ENCODE data around the gene ACKR3.

ACKR3 gene

DNA sequence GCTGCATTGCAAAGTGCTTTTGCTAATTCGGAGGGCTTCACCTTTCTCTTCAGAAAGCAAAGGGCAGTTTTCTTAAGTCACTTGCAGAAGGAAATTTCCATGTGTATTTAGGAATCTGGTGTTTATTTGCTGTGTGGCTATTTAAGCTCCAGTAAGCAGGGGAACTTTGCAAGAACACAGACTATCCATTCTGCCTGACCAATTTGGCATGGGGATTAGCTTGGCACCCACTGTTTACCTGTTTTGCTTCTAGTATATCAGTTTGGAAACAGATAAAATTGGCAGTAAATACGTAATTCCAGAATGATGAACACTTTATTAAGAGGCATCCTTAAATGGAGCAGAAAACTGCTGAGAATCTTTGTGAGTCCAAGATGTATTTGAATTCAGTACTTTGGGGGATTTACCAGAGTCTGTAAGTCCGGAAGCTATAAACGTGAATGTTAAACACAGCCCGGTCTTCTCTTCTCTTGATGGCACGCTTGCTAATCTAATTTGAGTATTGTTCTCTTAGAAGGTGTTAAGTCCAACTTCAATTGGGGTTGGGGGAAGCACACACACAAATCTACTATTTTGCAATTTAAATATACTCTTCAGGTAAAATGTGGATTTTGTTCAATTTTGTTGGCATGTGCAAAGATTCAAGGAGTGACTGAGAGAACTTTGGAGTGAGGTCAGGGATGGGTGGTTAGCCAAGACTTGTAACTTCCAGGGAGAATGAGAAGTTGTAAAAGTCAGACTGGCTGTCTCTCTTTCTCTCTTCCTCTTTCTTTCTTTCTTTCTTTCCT, 650 bp downstream of the ACKR3 start:
- no peak for FAIRE-seq

DNA sequence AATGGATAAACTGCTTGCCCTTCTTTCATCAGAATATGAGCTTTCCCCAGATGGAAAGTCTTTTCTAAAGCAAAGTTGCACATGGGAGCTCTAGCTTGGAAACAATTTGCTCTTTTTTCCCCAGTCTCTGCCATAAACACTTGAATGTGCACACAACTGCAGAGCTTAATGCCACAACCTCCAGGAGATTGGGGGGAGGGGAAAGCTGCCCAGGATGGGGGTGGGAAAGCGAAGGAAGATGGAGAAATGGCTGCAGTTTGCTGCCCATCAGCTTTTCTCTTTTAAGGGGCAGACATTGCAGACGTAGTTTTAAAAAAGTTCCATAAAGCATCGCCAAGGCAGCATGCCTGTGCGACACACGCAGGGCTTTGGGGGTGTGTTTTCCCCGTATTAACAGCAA, 1.5 kb downstream of the ACKR3 start:
- no peak for FAIRE-seq

DNA sequence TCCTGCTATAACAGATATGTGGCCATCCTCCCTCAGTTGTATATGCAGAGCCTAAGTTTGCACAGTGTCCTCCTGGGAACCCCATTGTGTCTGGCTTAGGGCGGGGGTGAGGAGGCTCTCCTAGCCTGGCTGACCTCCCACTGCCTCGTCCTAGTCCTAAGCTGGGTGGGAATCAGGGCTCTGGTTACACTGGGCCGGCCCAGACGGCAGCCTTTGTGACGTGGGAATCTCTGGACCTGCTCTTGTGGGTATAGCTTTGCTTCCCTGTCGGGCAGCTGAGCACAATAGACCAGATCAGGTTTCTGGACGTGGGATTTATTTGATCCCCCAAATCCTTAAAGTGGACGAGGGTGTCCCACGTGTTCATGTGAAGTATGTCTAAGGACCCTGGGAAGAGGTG, 2.9 kb downstream of the ACKR3 start:
- no peak for FAIRE-seq

DNA sequence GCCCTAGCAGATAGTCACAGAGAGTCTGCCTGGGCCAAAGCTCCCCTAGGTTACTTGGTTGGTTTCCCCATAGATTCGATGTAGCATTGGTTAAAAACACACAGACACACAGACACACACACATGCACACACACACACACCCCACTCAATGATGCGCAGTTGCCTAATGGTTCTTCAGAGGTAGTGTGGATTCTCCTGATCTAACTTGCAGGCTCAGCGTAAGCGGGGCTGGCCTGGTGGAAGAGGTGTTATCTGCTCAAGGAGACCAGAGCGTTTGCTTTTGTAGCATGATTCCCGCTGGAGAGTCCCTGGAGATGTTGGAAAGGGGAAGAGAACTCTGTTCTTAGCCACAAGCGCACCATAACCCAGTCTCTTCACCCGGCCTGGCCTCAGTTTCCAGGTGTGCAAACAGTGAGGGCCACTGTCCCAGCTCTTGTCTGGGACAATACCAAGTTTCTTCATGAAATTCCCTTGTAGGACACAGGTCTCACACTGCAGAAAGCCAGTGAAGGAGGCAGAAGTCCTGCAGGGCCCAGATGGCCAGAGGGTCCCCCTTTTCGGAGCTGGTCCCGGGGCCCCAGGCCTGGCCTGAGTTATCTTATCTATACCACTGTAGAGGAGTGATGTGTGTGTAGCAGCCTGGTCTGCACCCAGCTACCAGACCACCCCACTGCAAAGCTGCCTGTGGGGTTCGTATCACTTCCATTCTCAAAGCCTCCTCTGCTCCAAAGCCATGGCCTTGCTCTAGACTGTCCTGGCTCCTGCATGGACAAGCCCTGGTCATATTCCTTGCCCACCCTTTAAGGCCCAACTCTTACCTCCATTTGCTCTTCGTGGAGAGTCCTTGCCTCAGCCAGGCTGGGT, 3.7 kb downstream of the ACKR3 start:
- FAIRE-seq = no peak

DNA sequence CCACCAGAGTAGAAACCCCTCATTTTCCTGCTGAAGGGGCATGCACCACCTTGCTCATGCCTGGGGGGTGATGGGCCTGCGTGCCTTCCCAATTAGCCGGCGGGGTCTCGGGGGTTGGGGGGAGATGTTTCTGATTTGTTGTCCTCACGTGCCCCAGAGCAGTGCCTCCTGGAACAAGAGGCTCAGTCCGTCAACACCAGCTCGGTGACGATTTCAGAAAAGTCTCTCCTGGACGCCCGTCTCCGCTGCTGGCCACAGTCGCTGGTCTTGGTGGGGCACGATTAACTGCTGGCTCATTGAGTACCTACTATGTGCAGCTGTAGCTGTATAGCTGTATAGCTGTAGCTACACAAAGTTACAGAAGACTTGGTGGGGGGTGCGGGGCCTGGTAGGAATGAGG, 4.4 kb downstream of the ACKR3 start:
- FAIRE-seq = no peak

DNA sequence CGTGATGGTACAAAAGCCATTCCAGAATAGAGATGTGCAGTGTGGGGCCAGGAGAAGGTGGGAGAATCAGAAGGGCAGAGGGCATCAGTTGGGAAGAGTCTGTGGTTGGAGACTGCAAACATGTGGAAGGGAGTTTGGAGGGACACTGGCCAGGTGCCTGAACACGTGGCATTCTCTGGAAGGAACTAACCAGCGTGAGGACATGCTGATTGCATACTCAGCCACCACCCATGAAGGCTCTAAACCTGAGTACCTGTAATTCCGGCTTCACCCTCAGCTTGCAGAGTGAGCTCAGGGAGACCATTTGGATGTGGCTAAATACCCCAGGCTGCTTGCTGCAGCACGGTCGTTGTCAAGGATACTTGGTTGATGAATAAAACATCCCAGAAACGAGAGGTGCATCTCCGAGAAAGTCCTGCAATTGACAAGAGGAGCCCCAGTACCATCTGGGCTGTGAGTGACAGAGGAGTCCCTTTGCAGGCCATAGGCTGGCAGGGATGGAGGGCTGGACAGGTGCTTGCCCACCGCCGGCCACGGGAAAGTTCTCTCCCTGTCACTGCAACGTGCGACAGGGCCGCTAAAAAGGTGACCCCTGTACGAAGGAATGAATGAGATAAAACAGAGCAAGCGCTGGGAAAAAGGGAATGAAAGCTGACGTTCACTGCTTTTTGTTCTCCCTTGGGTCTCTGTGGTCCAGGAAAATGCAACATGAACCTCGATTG, 5.0 kb downstream of the ACKR3 start:
- FAIRE-seq = no peak

DNA sequence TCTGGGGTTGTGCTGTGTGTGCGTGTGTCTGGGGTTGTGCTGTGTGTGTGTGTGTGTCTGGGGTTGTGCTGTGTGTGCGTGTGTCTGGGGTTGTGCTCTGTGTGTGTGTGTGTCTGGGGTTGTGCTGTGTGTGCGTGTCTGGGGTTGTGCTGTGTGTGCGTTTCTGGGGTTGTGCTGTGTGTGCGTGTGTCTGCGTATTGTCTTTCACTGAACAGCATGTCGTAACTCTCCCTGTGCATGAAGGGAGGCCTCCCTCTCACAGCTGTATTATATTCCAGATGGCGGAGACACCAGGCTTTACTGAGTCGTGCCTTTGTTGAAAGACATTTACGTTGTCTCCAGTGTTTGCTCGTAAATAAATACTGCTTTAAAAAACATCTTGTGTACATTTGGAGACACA, 5.9 kb downstream of the ACKR3 start:
- FAIRE-seq = no peak

DNA sequence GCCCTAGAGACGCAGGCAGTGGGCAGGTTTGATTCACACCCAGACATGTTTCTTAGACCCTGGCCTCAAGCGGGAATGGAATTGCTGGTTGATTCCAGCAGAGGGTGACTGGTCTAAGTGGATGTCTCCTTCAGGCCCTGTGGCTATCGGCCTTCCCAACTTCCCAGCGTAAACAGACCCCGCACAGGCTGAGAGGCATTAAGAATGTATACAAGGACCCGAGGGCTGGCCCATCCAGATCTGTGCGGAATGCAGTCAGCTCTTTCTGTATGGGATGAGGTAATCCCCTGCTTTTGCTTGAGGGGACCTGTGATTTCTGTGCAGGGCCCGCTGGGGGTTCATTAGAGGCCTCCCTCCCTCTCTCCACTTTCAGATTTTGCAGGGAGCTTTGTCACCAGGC, 6.5 kb downstream of the ACKR3 start:
- no peak for FAIRE-seq

DNA sequence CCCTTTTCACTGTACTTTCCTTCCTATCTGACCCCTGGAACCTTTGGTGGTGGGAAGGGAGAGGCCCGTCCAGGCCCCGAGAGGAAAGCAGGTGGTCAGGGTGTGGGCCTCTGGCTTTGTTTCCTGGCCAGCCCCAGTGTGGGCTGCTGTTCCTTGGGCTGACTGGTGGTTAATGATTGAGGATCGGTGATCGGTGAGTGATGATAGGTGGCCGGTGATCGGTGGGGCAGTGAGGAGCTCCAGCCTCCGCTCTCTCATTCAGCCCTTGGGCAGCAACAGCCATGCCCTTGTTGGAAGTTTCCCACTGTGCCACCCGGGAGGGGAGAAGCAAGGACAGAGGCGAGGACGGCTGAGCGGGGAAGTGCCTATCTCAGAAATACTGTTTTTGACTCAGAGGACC, 7.3 kb downstream of the ACKR3 start:
- FAIRE-seq = no peak

DNA sequence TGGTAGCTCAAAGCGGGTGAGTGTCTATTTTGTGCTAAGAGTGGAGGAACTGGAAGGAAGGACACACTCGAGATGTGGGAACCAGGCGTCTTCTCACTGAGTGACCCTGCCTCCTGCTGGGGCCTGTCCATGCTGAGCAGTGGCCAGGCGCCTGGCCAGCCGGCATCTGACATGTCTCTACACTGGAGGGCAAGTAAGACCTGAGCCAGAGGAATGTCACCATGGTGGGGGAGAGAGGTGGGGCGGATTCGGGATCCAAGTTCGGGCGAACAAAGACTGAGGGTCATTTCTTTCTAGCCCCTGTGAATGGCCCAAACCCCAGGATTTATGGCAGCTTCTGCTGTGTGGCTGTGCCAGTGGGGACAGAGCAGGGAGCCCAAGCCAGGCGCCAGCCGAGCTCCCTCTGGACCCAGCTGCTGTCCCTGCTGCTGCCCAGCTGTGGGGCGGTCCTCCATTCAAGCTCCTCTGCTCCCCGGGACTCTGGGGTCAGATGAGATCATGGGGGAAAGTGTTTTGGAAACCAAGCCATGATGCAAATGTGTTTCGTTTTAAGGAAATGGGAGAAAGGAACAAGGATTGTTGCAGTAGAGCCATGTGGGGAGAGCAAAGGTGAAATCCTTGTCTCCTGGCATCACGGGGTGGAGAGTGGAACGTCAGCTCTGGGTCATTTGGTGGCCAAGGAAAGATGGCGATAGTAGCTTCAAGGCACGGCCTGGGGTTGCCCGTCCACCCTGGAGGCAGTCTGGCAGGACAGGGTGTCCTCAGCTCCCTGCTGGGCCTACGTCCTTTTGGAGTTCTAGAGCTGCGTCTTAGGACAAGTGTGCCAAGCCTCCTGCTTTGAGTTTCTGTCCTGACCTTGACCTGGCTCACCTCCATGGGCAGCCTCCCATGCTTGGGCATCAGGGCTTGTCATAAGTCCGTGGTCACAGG, 8.1 kb downstream of the ACKR3 start:
- FAIRE-seq = no peak

DNA sequence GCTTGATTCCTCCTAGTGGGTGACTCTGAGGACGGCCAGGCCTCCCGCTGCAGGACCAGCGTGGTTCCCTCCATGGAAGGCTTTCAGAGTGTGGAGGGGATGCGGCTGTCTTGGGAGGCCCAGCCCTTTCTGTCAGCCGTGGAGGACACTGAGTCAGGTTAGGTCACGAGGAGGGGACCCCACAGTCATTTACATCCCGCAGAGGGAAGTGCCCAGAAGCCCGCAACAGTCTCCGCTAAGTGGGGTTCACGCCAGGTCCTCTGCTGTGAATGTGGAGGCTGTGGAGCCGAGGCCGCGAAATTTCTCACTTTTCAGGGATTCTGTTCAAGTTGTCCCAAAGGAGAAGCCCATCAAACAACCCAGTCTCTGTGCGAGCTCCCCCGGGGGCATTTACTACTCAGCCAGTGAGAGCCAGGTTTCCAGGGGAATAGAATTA, 8.8 kb downstream of the ACKR3 start:
- FAIRE-seq = no peak

DNA sequence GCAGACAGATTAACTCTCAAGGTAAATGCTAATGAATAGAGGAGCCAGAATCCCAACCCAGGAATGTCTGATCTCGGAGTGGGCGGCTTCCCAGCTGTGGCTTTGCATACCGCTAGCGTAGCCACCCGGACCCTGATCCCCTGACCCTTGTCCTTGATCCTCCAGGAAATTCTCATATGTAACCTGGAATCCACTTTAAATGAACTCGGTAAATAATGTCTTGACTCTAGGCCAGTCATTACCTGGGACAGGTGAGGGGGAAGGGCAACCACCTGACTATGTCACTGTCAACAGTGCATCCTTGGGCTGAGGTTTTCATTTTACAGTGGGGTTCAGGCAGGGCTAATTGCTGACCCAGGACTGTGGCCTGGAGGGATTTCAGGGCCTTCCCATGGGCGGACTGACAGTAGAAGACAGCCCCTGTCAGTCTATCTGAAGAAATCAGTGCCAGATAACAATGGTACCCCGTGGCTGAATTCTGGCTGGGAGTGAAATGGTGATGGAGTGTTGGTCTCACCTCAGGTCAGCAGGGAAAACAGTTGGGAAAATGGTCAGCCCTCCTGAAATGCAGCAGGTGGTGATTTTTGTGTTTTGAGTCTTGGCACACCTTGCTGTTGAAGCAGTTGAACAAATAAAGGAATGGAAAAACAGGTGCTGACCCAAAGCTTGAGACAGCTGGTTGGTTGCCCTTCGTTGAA, 9.6 kb downstream of the ACKR3 start:
- FAIRE-seq = no peak

DNA sequence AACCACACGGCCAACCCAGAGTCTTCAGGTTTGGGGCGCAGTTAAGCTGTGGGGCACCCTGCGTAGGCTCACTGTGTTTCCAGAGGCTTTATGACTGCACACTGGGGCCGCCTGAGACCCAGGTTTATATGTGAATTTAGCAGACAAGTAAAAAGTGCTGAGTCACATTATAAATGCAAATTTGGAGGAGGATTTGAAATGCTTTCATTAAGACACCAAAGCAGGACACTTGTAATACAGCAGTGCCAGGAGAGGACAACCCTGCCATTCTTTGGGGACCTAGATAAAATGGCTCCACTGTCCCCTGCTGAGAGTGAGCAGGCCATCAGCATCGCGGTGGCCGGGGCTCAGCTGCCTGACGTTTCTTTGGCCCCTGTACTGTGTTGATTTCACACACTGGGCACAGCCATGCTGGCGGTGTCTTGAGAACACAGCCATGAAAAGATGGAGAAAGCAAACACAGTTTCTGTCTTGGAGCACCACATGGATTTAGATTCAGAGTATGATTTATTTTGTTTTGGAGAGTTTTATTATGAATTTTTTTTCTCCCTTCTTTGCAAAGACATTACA, 10.2 kb downstream of the ACKR3 start:
- FAIRE-seq = no peak

DNA sequence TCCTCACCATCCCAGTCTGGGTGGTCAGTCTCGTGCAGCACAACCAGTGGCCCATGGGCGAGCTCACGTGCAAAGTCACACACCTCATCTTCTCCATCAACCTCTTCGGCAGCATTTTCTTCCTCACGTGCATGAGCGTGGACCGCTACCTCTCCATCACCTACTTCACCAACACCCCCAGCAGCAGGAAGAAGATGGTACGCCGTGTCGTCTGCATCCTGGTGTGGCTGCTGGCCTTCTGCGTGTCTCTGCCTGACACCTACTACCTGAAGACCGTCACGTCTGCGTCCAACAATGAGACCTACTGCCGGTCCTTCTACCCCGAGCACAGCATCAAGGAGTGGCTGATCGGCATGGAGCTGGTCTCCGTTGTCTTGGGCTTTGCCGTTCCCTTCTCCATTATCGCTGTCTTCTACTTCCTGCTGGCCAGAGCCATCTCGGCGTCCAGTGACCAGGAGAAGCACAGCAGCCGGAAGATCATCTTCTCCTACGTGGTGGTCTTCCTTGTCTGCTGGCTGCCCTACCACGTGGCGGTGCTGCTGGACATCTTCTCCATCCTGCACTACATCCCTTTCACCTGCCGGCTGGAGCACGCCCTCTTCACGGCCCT, 11.2 kb downstream of the ACKR3 start:
- FAIRE-seq = no peak

DNA sequence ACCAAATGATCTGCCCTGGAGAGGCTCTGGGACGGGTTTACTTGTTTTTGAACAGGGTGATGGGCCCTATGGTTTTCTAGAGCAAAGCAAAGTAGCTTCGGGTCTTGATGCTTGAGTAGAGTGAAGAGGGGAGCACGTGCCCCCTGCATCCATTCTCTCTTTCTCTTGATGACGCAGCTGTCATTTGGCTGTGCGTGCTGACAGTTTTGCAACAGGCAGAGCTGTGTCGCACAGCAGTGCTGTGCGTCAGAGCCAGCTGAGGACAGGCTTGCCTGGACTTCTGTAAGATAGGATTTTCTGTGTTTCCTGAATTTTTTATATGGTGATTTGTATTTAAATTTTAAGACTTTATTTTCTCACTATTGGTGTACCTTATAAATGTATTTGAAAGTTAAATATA, 11.9 kb downstream of the ACKR3 start:
- FAIRE-seq = no peak

DNA sequence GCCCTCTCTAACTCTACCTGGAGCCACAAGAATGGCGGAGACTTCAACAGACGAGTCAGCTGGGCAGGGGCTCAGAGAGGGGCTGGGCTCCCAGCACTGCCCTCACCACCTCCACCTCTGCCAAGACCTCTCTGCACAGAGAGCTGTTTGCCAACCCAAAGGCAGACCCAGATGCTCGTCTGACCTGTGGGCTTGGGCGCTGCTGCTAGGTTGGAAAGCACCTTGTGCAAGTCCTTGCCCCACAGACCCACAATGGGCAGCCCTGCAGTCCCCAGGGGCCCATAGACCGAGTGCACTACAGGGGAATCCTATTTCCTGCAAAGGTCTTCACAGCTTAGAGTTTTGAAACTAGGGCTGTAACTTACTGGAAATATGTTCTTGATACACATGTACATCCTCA, 13.3 kb downstream of the ACKR3 start:
- no peak for FAIRE-seq

DNA sequence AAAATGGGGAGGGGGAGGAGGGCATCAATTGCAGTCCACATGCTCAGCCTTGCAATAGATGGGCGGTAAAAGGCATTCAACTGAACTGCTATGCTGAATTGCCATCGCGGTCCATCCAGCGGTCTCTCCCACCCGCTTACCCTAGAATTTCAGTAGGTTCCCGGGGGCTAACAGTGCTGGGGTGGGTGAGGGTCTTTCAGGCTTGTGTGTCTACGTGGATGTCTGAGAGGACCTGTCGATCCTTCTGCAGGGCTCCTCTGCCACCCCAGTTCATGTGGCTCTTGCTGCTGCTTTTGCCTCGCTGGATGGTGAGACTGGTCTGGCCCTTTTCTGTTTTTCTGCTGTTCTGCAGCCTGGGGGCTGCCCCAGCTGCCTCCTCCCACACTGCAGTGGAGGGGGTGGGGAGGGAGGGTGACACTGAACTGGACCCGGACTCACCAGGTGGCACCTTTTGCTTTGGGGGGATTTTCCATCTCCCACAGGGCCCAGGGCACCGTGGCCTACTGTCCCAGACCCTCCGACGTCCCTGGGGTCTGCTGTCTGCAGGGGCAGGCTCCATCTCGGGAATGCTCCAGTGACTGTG, 14.1 kb downstream of the ACKR3 start:
- FAIRE-seq = no peak

DNA sequence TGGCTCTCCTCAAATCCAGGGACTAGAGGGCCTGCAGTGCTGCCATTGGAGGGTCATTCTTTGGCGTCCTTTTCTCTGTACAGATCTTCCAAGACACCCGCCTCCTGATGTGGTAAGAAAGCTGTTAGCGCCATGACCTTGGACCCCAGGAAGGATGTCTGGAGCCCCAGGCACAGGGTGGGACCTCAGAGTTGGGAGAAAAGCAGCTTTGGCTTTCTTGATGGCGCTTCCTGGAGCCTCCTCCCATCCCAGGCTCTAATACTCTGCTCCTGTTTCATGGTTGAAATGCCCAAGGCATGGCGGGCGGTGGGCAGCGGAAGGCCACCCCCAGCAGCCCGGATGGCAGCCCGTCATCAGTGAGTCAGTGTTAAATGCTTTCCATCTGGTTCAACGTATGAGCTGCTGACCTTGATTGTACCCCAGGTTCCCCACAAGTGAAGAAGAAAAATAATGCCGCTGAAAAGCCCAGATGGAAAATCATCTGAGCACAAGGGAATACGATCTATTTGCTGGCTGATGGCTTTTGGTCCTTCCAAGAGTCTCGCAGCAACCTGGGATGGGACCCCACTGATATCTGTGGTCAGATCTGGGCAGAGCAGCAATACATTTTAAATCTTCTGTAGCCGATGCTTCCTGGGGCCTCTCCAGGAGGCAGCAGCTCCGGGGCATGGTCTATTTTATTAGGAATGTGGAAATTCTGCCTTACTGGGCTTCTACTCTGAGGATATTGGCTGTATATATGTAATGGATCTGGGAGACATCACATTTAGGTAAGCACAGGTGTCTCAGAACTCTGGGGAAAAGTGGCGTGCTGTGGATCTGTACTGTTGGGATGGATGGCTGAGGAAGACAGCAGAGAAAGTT, 15.1 kb downstream of the ACKR3 start:
- no peak for FAIRE-seq

DNA sequence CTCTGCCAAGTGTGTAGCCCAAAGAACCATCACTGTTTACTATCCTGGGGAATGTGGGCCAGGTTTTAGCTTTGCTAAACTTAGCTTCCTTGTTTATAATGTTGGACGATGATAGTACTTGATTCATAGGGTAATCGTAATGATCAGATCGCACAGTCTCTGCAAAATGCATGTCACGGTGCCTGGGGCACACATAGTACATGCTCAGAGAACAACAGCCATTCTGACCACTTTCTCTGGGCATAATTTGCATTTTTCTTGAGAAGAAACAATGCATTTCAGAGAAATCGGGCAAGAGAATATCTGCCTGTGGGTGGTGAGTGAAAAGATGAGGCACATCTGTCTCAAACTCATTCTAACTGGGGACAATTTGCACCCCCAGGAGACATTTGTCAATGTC, 16.3 kb downstream of the ACKR3 start:
- FAIRE-seq = no peak
